Astrocyte (in vitro differentiated cells and primary cell): Measurements from ENCODE around the gene ID1. TPM values are rescaled to one million over a fixed set of nuclear protein-coding genes. Genes with fewer than 3 reads are reported as not detected.

ENCODE experiments used
- DNase-seq: peaks from one replicate; pipeline ENCODE4 v3.0.0-alpha.2; 2010; ENCODE audit warnings: low read depth
- FAIRE-seq: peaks from 2 replicates; lab custom pipeline; 2011; peaks lifted over from hg19 to GRCh38; lab: Jason Lieb, UNC
- H2AFZ ChIP-seq: 2 replicates; pipeline ENCODE4 v1.6.0; 2012; ENCODE audit warnings: low read depth, low read length, inconsistent platforms
- H3K27ac ChIP-seq: 2 replicates; pipeline ENCODE4 v1.5.1; 2011; ENCODE audit warnings: low read depth, low read length, inconsistent platforms
- H3K27me3 ChIP-seq: 2 replicates; pipeline ENCODE4 v1.6.0; 2011; ENCODE audit warnings: low read length, inconsistent platforms; ENCODE audit not compliant: insufficient read depth
- H3K36me3 ChIP-seq: 2 replicates; pipeline ENCODE4 v1.5.1; 2011; ENCODE audit warnings: low read length, inconsistent platforms; ENCODE audit not compliant: insufficient read depth
- H3K4me1 ChIP-seq: 2 replicates; pipeline ENCODE4 v1.5.1; 2011; ENCODE audit warnings: low read length, inconsistent platforms; ENCODE audit not compliant: insufficient read depth
- H3K4me2 ChIP-seq: 2 replicates; pipeline ENCODE4 v1.6.0; 2012; ENCODE audit warnings: low read length, inconsistent platforms
- H3K4me3 ChIP-seq: 2 replicates; pipeline ENCODE4 v1.5.1; 2011; ENCODE audit warnings: low read depth, mild to moderate bottlenecking, low read length, inconsistent platforms; ENCODE audit not compliant: insufficient read depth
- H3K79me2 ChIP-seq: 2 replicates; pipeline ENCODE4 v1.6.0; 2012; ENCODE audit warnings: mild to moderate bottlenecking, low read length, inconsistent platforms; ENCODE audit not compliant: insufficient read depth
- H3K9ac ChIP-seq: 2 replicates; pipeline ENCODE4 v1.6.0; 2012; ENCODE audit warnings: mild to moderate bottlenecking, low read length, inconsistent platforms
- H3K9me3 ChIP-seq: 2 replicates; pipeline ENCODE4 v1.5.1; 2012; ENCODE audit warnings: low read depth, mild to moderate bottlenecking, low read length, inconsistent platforms; ENCODE audit not compliant: insufficient read depth
- H4K20me1 ChIP-seq: 2 replicates; pipeline ENCODE4 v1.6.0; 2012; ENCODE audit warnings: low read length, inconsistent platforms; ENCODE audit not compliant: insufficient read depth
- H3K27ac Mint-ChIP-seq: one replicate; pipeline ENCODE4 v1.8.0; 2021; ENCODE audit warnings: mild to moderate bottlenecking, mixed read lengths; ENCODE audit not compliant: unreplicated experiment
- H3K27me3 Mint-ChIP-seq: one replicate; pipeline ENCODE4 v1.8.0; 2021; ENCODE audit warnings: low read depth, mixed read lengths; ENCODE audit not compliant: unreplicated experiment
- H3K36me3 Mint-ChIP-seq: one replicate; pipeline ENCODE4 v1.8.0; 2021; ENCODE audit warnings: low read depth, mixed read lengths; ENCODE audit not compliant: unreplicated experiment
- H3K4me1 Mint-ChIP-seq: one replicate; pipeline ENCODE4 v1.8.0; 2021; ENCODE audit warnings: low read depth, mixed read lengths; ENCODE audit not compliant: unreplicated experiment
- H3K4me3 Mint-ChIP-seq: one replicate; pipeline ENCODE4 v1.8.0; 2021; ENCODE audit warnings: mild to moderate bottlenecking, moderate library complexity, mixed read lengths; ENCODE audit not compliant: unreplicated experiment
- H3K9me3 Mint-ChIP-seq: one replicate; pipeline ENCODE4 v1.8.0; 2021; ENCODE audit warnings: mild to moderate bottlenecking, mixed read lengths; ENCODE audit not compliant: unreplicated experiment
- EZH2 ChIP-seq: IDR thresholded peaks from 2 replicates; pipeline ENCODE4 v1.6.1; 2012; ENCODE audit warnings: mild to moderate bottlenecking, low read length, inconsistent platforms; ENCODE audit not compliant: insufficient read depth
- total RNA-seq: library from RNA; stranded (reverse); gene quantifications from 2 replicates; pipeline ENCODE4 v1.2.1, GENCODE V29; 2021
- TF ChIP-seq, protein P1 (sequence below): IDR thresholded peaks from 2 replicates; pipeline ENCODE4 v1.5.1; 2011; ENCODE audit warnings: low read depth, mild to moderate bottlenecking, inconsistent platforms, low read length, moderate library complexity; ENCODE audit not compliant: insufficient read depth

The ID1 gene
- total RNA-seq, 1 donor from 2014 or later: 73.7 TPM

DNA sequence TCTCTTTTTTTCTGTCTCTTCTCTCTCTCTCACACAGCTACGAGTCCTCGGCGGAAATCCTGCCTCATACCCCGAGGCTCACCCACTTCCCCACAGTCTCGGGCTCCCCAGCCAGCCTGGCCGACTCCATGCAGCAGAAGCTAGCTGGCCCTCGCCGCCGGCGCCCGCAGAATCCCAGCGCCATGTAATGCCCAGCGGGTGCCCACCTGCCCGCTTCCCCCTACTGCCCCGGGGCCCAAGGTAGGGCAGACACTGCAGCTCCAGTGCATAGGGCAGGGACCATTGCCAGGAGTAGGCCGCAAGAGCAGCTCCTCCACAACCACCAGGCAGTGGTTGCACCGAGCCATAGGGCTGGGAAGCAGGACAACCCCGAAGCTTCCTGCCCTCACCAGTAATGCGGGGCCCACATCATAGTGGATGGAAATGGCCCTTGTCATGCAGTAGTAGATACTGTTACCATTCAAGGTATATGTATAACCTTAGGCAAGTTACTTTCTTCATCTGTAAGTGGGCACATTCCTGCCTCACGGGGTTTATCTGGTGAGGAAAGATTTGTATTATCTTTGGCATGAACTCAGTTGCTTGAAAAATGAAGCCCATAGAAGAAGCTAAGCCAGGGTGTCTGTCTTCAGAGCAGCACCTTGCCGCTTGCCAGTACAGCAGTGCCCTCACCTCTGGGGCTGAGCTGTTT lies 36.9 kb upstream of the ID1 start:
- H3K27ac ChIP-seq: peak overlapping the region; percentile 30
- Mint-ChIP-seq H3K4me1 (peaks cover 43% of the 10 kb centered on the region), H3K27me3 (no peaks in the 10 kb centered on the region), H3K9me3 (no peaks in the 10 kb centered on the region), H3K4me3 (no peak overlapping the region), H3K36me3 (peaks cover 18% of the 10 kb centered on the region), H3K27ac (peak overlapping the region; percentile 80)
- no peak overlapping the region for H2AFZ ChIP-seq
- peak overlapping the region; percentile 13 for H3K9ac ChIP-seq
- H3K36me3 ChIP-seq: peaks cover 8% of the 10 kb centered on the region
- DNase-seq: peak; percentile 43
- H3K4me2 ChIP-seq: peak overlapping the region; percentile 14
- H3K79me2 ChIP-seq: no peaks in the 10 kb centered on the region
- no peaks in the 10 kb centered on the region for H3K9me3 ChIP-seq
- peaks cover 58% of the 10 kb centered on the region for H3K4me1 ChIP-seq
- H3K4me3 ChIP-seq: no peak overlapping the region
- no peak for FAIRE-seq
- no peaks in the 10 kb centered on the region for H3K27me3 ChIP-seq
- TF ChIP-seq, protein P1, sequence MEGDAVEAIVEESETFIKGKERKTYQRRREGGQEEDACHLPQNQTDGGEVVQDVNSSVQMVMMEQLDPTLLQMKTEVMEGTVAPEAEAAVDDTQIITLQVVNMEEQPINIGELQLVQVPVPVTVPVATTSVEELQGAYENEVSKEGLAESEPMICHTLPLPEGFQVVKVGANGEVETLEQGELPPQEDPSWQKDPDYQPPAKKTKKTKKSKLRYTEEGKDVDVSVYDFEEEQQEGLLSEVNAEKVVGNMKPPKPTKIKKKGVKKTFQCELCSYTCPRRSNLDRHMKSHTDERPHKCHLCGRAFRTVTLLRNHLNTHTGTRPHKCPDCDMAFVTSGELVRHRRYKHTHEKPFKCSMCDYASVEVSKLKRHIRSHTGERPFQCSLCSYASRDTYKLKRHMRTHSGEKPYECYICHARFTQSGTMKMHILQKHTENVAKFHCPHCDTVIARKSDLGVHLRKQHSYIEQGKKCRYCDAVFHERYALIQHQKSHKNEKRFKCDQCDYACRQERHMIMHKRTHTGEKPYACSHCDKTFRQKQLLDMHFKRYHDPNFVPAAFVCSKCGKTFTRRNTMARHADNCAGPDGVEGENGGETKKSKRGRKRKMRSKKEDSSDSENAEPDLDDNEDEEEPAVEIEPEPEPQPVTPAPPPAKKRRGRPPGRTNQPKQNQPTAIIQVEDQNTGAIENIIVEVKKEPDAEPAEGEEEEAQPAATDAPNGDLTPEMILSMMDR: no peak
- TF ChIP-seq EZH2: no peak
- peaks cover 5% of the 10 kb centered on the region for H4K20me1 ChIP-seq

DNA sequence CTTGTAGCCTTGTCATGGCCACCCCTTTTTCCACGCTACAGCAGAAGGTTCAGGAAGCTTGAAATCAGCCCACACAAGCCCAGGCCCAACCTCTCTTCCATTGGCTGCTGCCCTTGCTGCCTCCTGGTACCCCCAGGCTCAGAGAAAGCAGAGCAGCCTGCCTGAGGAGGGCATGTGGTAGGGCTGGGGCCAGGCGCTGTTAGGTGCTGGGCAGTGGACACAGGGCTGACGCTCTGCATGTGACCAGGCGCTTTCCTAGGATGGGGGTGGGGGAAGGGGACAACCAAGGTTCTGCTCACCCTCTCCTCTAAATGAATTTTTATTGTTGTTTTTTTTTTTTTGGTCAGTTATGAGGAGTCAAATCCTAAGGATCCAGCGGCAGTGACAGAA lies 36.3 kb upstream of the ID1 start:
- Histone ChIP-seq H3K4me2 (peak overlapping the region; percentile 14), H3K79me2 (no peaks in the 10 kb centered on the region), H3K36me3 (peaks cover 8% of the 10 kb centered on the region), H3K9ac (peak overlapping the region; percentile 13), H3K27ac (peak overlapping the region; percentile 30), H3K27me3 (no peaks in the 10 kb centered on the region), H3K4me1 (peaks cover 63% of the 10 kb centered on the region), H2AFZ (no peak overlapping the region), H3K4me3 (no peak overlapping the region), H3K9me3 (no peaks in the 10 kb centered on the region), H4K20me1 (peaks cover 5% of the 10 kb centered on the region)
- Mint-ChIP-seq H3K36me3 (peaks cover 18% of the 10 kb centered on the region), H3K27me3 (no peaks in the 10 kb centered on the region), H3K27ac (peak overlapping the region; percentile 80), H3K9me3 (no peaks in the 10 kb centered on the region), H3K4me1 (peaks cover 46% of the 10 kb centered on the region), H3K4me3 (no peak overlapping the region)
- no peak for TF ChIP-seq EZH2
- TF ChIP-seq, protein P1: no peak
- FAIRE-seq: no peak
- no peak for DNase-seq
